Mucosa of descending colon (tissue), 3 donors: ENCODE measurements around the gene CAMK2D. TPM values are rescaled to one million over a fixed set of nuclear protein-coding genes. Genes with fewer than 3 reads are reported as not detected.

Experiments
- ATAC-seq: fragments of 200-7000 bp; cut with Tn5 transposase; one replicate; pipeline ENCODE4 v1.9.1; 2020; ENCODE audit warnings: mild to moderate bottlenecking, moderate library complexity
- DNase-seq, 3 donors: peaks; one replicate each; pipeline ENCODE4 v3.0.0-alpha.2; 2020
- H3K36me3 ChIP-seq: fragments of 200-600 bp; one replicate; pipeline ENCODE4 v1.8.0; 2021; ENCODE audit warnings: low read depth, mild to moderate bottlenecking
- H3K4me1 ChIP-seq: fragments of 200-600 bp; one replicate; pipeline ENCODE4 v1.8.0; 2021; ENCODE audit warnings: low read depth, mild to moderate bottlenecking
- H3K4me3 ChIP-seq: fragments of 200-600 bp; one replicate; pipeline ENCODE4 v1.8.0; 2021; ENCODE audit warnings: mild to moderate bottlenecking
- H3K9me3 ChIP-seq: fragments of 200-600 bp; one replicate; pipeline ENCODE4 v1.8.0; 2021; ENCODE audit warnings: mild to moderate bottlenecking
- CTCF ChIP-seq: fragments of 200-600 bp; IDR thresholded peaks from one replicate; pipeline ENCODE4 v1.8.0; 2022; ENCODE audit warnings: antibody characterized with exemption, mild to moderate bottlenecking
- intact Hi-C, 2 donors: fragments of 100-400 bp; cut with DNase I in 1 of 2; cut with micrococcal nuclease in 1 of 2; formaldehyde crosslinking; loops; one replicate each; pipeline versions ENCODE4 v1.11.0 to v1.11.1; 2022; cut with DNase I, micrococcal nuclease
- total RNA-seq, 3 donors: library from RNA; stranded (reverse); fragmentation: NEBNext Ultra II Directional in 2 of 3; extraction: Animal tissue kit (Norgen Biotek cat#: 25700) in 2 of 3; gene quantifications; one replicate each; pipeline versions ENCODE4 v1.2.1 to v1.2.4, GENCODE V29; 2021 to 2023
- donor health status: DM: no; HTN: no; CAD: no; lungs with moderate emphysema.
- donor health status: DM: no; HTN: no; CAD: no.
- donor health status: DM: no; HTN: yes; CAD: no.

CAMK2D gene
- total RNA-seq, 3 donors from 2014 or later, result 59.8 to 83.0 (median 77.3) TPM

- no peak overlapping the region for H3K4me3 ChIP-seq
- ATAC-seq, result peak; percentile 27
- H3K36me3 ChIP-seq, result no peaks in the 10 kb centered on the region
- TF ChIP-seq CTCF, result no peak
- intact Hi-C loops, result loop anchor here in 1 of 2 donors (10.0 kb wide), 1 partner anchor 224 kb away; the partner anchor contains the start of gene CAMK2D
- no peaks in the 10 kb centered on the region for H3K9me3 ChIP-seq
- no peaks in the 10 kb centered on the region for H3K4me1 ChIP-seq
- peak in 1 of 3 donors; percentile 42 for DNase-seq
These were observed 220.7 kb downstream of the CAMK2D start for GRCh38 chr4:113540859-113541258.

GRCh38 chr4:113539408-113539807 lies 222.1 kb downstream of the CAMK2D start:
- Histone ChIP-seq H3K4me3 (no peak overlapping the region), H3K36me3 (no peaks in the 10 kb centered on the region), H3K4me1 (no peaks in the 10 kb centered on the region), H3K9me3 (no peaks in the 10 kb centered on the region)
- ATAC-seq (no peak), DNase-seq (no peak)
- no peak for TF ChIP-seq CTCF
- intact Hi-C loops, result no loop called here

- no peak for TF ChIP-seq CTCF
- H3K4me3 ChIP-seq, result no peak overlapping the region
- no peaks in the 10 kb centered on the region for H3K36me3 ChIP-seq
- intact Hi-C loops, result no loop called here
- no peaks in the 10 kb centered on the region for H3K4me1 ChIP-seq
- H3K9me3 ChIP-seq, result no peaks in the 10 kb centered on the region
- no peak for DNase-seq
- ATAC-seq, result no peak
These were observed 223.9 kb downstream of the CAMK2D start for GRCh38 chr4:113537628-113538027.

- TF ChIP-seq CTCF, result no peak
- DNase-seq (no peak), ATAC-seq (no peak)
These were observed 224.3 kb downstream of the CAMK2D start for GRCh38 chr4:113537203-113537602.

GRCh38 chr4:113534711-113535110 lies 226.8 kb downstream of the CAMK2D start:
- H3K36me3 ChIP-seq, result no peaks in the 10 kb centered on the region
- ATAC-seq (no peak), DNase-seq (no peak)
- no peaks in the 10 kb centered on the region for H3K4me1 ChIP-seq
- H3K9me3 ChIP-seq, result no peaks in the 10 kb centered on the region
- H3K4me3 ChIP-seq, result no peak overlapping the region
- intact Hi-C loops, result no loop called here
- no peak for TF ChIP-seq CTCF

More at GRCh38 chr4:113537203-113537602, 224.3 kb downstream of the CAMK2D start:
- no peaks in the 10 kb centered on the region for H3K36me3 ChIP-seq
- no peaks in the 10 kb centered on the region for H3K9me3 ChIP-seq
- intact Hi-C loops, result no loop called here
- H3K4me1 ChIP-seq, result no peaks in the 10 kb centered on the region
- no peak overlapping the region for H3K4me3 ChIP-seq

GRCh38 chr4:113531572-113531971 lies 230.0 kb downstream of the CAMK2D start:
- DNase-seq (no peak), ATAC-seq (no peak)
- TF ChIP-seq CTCF, result no peak
- H3K4me3 ChIP-seq, result no peak overlapping the region
- no peaks in the 10 kb centered on the region for H3K36me3 ChIP-seq
- intact Hi-C loops, result no loop called here
- H3K9me3 ChIP-seq, result no peaks in the 10 kb centered on the region
- no peaks in the 10 kb centered on the region for H3K4me1 ChIP-seq
